HEK293 (cell line): ENCODE results near the gene GMPR.
A peak's percentile ranks its signal among the peaks of the same experiment; 100 is the strongest.

Experiments
- CTCF ChIA-PET: fragments of 350-600 bp; formaldehyde crosslinking; extraction: SDS; loops from one replicate; lab custom pipeline; 2021; ENCODE audit warnings: antibody characterized with exemption; lab: Yijun Ruan, JAX
- POLR2A ChIA-PET: fragments of 300-600 bp; formaldehyde crosslinking; extraction: SDS; loops from one replicate; lab custom pipeline; 2020; ENCODE audit warnings: antibody characterized with exemption, inconsistent platforms; lab: Yijun Ruan, JAX
- H3K27ac ChIP-seq: fragments of 200-500 bp; sonication (Bioruptor generic); 2 replicates; pipeline ENCODE4 v1.5.1; 2014; ENCODE audit warnings: low read depth, low read length, control low read depth, inconsistent platforms; ENCODE audit errors: extremely low read depth
- H3K36me3 ChIP-seq, 2 experiments: fragments of 200-500 bp in 1 of 2; sonication (Bioruptor generic) in 1 of 2; 1 replicate in 1 of 2; 2 replicates in 1 of 2; pipeline ENCODE4 v1.5.1; 2014 to 2017; ENCODE audit warnings: inconsistent platforms in 2 of 2, low read length in 2 of 2; ENCODE audit not compliant: control insufficient read depth in 2 of 2, insufficient read depth in 1 of 2
- H3K4me1 ChIP-seq: fragments of 200-500 bp; sonication (Bioruptor generic); 2 replicates; pipeline ENCODE4 v1.5.1; 2014; ENCODE audit warnings: mild to moderate bottlenecking, low read length, inconsistent platforms; ENCODE audit not compliant: control insufficient read depth, insufficient read depth
- H3K4me3 ChIP-seq: 2 replicates; pipeline ENCODE4 v1.5.1; 2011; ENCODE audit warnings: low read depth, mild to moderate bottlenecking, control low read depth, low read length, moderate library complexity
- H3K9me3 ChIP-seq: fragments of 200-500 bp; sonication (Bioruptor generic); 2 replicates; pipeline ENCODE4 v1.5.1; 2014; ENCODE audit warnings: low read depth, low read length, inconsistent platforms; ENCODE audit not compliant: control insufficient read depth, insufficient read depth
- AEBP2 ChIP-seq: fragments of 450-650 bp; formaldehyde crosslinking; IDR thresholded peaks from 2 replicates; pipeline ENCODE4 v1.5.1; 2016; ENCODE audit warnings: missing biosample characterization, missing genetic modification characterization, borderline replicate concordance
- CTCF ChIP-seq: fragments of 450-650 bp; formaldehyde crosslinking; IDR thresholded peaks from 2 replicates; pipeline ENCODE4 v1.5.1; 2016; ENCODE audit warnings: missing biosample characterization, missing genetic modification characterization
- GLIS1 ChIP-seq: fragments of 450-650 bp; formaldehyde crosslinking; IDR thresholded peaks from 2 replicates; pipeline ENCODE4 v1.5.1; 2016; ENCODE audit warnings: missing biosample characterization, missing genetic modification characterization
- KLF16 ChIP-seq: fragments of 450-650 bp; formaldehyde crosslinking; IDR thresholded peaks from 2 replicates; pipeline ENCODE4 v1.5.1; 2017; ENCODE audit warnings: missing biosample characterization, missing genetic modification characterization
- KLF7 ChIP-seq: fragments of 450-650 bp; formaldehyde crosslinking; IDR thresholded peaks from 2 replicates; pipeline ENCODE4 v1.5.1; 2016; ENCODE audit warnings: missing biosample characterization, missing genetic modification characterization, borderline replicate concordance
- MEIS1 ChIP-seq: sonication (generic); formaldehyde crosslinking; IDR thresholded peaks from 2 replicates; pipeline ENCODE4 v1.8.1; 2022; ENCODE audit warnings: missing genetic modification reagents, mild to moderate bottlenecking, borderline replicate concordance
- MZF1 ChIP-seq: fragments of 450-650 bp; formaldehyde crosslinking; IDR thresholded peaks from 2 replicates; pipeline ENCODE4 v1.5.1; 2017; ENCODE audit warnings: missing biosample characterization, missing genetic modification characterization, borderline replicate concordance
- SP3 ChIP-seq: fragments of 450-650 bp; formaldehyde crosslinking; IDR thresholded peaks from 2 replicates; pipeline ENCODE4 v1.5.1; 2016; ENCODE audit warnings: missing biosample characterization, missing genetic modification characterization
- ZBTB7A ChIP-seq: fragments of 450-650 bp; formaldehyde crosslinking; IDR thresholded peaks from 2 replicates; pipeline ENCODE4 v1.5.1; 2016; ENCODE audit warnings: low read depth, missing biosample characterization, missing genetic modification characterization
- ZBTB8A ChIP-seq: fragments of 450-650 bp; formaldehyde crosslinking; IDR thresholded peaks from 2 replicates; pipeline ENCODE4 v1.5.1; 2016; ENCODE audit warnings: missing biosample characterization, missing genetic modification characterization
- ZIC2 ChIP-seq: fragments of 450-650 bp; formaldehyde crosslinking; IDR thresholded peaks from 2 replicates; pipeline ENCODE4 v1.5.1; 2016; ENCODE audit warnings: missing biosample characterization, missing genetic modification characterization
- ZNF10 ChIP-seq: fragments of 450-650 bp; formaldehyde crosslinking; IDR thresholded peaks from 2 replicates; pipeline ENCODE4 v1.5.1; 2017; ENCODE audit warnings: missing biosample characterization, missing genetic modification characterization
- ZNF2 ChIP-seq: fragments of 450-650 bp; formaldehyde crosslinking; IDR thresholded peaks from 2 replicates; pipeline ENCODE4 v1.5.1; 2016; ENCODE audit warnings: missing biosample characterization, missing genetic modification characterization
- ZNF211 ChIP-seq: fragments of 450-650 bp; formaldehyde crosslinking; IDR thresholded peaks from 2 replicates; pipeline ENCODE4 v1.5.1; 2016; ENCODE audit warnings: low read depth, missing biosample characterization, missing genetic modification characterization
- ZNF366 ChIP-seq: fragments of 450-650 bp; formaldehyde crosslinking; conservative IDR thresholded peaks from 2 replicates; pipeline ENCODE4 v1.5.1; 2016; ENCODE audit warnings: missing biosample characterization, missing genetic modification characterization
- ZNF37A ChIP-seq: fragments of 450-650 bp; IDR thresholded peaks from 2 replicates; pipeline ENCODE4 v1.5.1; 2018; ENCODE audit warnings: missing biosample characterization, missing genetic modification characterization
- ZNF398 ChIP-seq: fragments of 450-650 bp; formaldehyde crosslinking; IDR thresholded peaks from 2 replicates; pipeline ENCODE4 v1.5.1; 2017; ENCODE audit warnings: missing biosample characterization, missing genetic modification characterization
- ZNF433 ChIP-seq: fragments of 450-650 bp; formaldehyde crosslinking; IDR thresholded peaks from 2 replicates; pipeline ENCODE4 v1.5.1; 2016; ENCODE audit warnings: missing biosample characterization, missing genetic modification characterization, low read depth
- ZNF48 ChIP-seq: fragments of 450-650 bp; formaldehyde crosslinking; IDR thresholded peaks from 2 replicates; pipeline ENCODE4 v1.5.1; 2016; ENCODE audit warnings: missing biosample characterization, missing genetic modification characterization
- ZNF488 ChIP-seq: fragments of 450-650 bp; formaldehyde crosslinking; IDR thresholded peaks from 2 replicates; pipeline ENCODE4 v1.5.1; 2016; ENCODE audit warnings: missing biosample characterization, missing genetic modification characterization
- ZNF514 ChIP-seq: fragments of 450-650 bp; formaldehyde crosslinking; IDR thresholded peaks from 2 replicates; pipeline ENCODE4 v1.5.1; 2016; ENCODE audit warnings: missing biosample characterization, missing genetic modification characterization
- ZNF548 ChIP-seq: fragments of 450-650 bp; formaldehyde crosslinking; IDR thresholded peaks from 2 replicates; pipeline ENCODE4 v1.5.1; 2016; ENCODE audit warnings: missing biosample characterization, missing genetic modification characterization
- ZNF555 ChIP-seq: fragments of 450-650 bp; formaldehyde crosslinking; conservative IDR thresholded peaks from 2 replicates; pipeline ENCODE4 v1.5.1; 2017; ENCODE audit warnings: missing biosample characterization, mild to moderate bottlenecking, missing genetic modification characterization, inconsistent platforms
- ZNF580 ChIP-seq: fragments of 450-650 bp; formaldehyde crosslinking; IDR thresholded peaks from 2 replicates; pipeline ENCODE4 v1.5.1; 2016; ENCODE audit warnings: missing biosample characterization, missing genetic modification characterization
- ZNF610 ChIP-seq: fragments of 450-650 bp; formaldehyde crosslinking; IDR thresholded peaks from 2 replicates; pipeline ENCODE4 v1.5.1; 2016; ENCODE audit warnings: missing biosample characterization, missing genetic modification characterization, borderline replicate concordance
- ZNF654 ChIP-seq: fragments of 450-650 bp; formaldehyde crosslinking; IDR thresholded peaks from 2 replicates; pipeline ENCODE4 v1.5.1; 2016; ENCODE audit warnings: low read depth, missing biosample characterization, missing genetic modification characterization
- ZNF677 ChIP-seq: fragments of 450-650 bp; IDR thresholded peaks from 2 replicates; pipeline ENCODE4 v1.5.0; 2018; ENCODE audit warnings: missing biosample characterization, mild to moderate bottlenecking, missing genetic modification characterization, moderate library complexity
- ZNF747 ChIP-seq: fragments of 450-650 bp; formaldehyde crosslinking; IDR thresholded peaks from 2 replicates; pipeline ENCODE4 v1.5.1; 2016; ENCODE audit warnings: missing biosample characterization, missing genetic modification characterization
- ZNF768 ChIP-seq: fragments of 450-650 bp; formaldehyde crosslinking; IDR thresholded peaks from 2 replicates; pipeline ENCODE4 v1.5.1; 2018; ENCODE audit warnings: missing biosample characterization, mild to moderate bottlenecking, missing genetic modification characterization

The GMPR gene

GRCh38 chr6:16286151-16286522 is 47.8 kb downstream of the GMPR start:
- ChIA-PET CTCF (interaction anchor here (0.5 to 4.0 kb wide), 40 partner anchors 9 to 1405 kb away, joined by 3 to 35 read pairs (median 4); partner anchors contain the start of gene GMPR), POLR2A (interaction anchor here (0.6 to 0.8 kb wide), 2 partner anchors 48 to 158 kb away, joined by 3 read pairs; partner anchors contain the start of gene GMPR)
- H3K4me1 ChIP-seq = no peaks in the 10 kb centered on the region
- H3K4me3 ChIP-seq = no peak overlapping the region
- H3K27ac ChIP-seq = no peak overlapping the region
- H3K9me3 ChIP-seq = no peaks in the 10 kb centered on the region
- H3K36me3 ChIP-seq = no peaks in the 10 kb centered on the region
- no peak for TF ChIP-seq ZNF548 (tag by site-specific recombination)
- TF ChIP-seq ZNF488 = no peak
- TF ChIP-seq KLF16 (tag by site-specific recombination) = no peak
- TF ChIP-seq ZNF610 (tag by site-specific recombination) = peak; percentile 77; the same call in 1 of the 2 replicates
- TF ChIP-seq AEBP2 (tag by site-specific recombination) = no peak
- TF ChIP-seq ZNF433 = no peak
- no peak for TF ChIP-seq ZNF580
- no peak for TF ChIP-seq ZNF398
- no peak for TF ChIP-seq ZNF366 (tag by site-specific recombination)
- no peak for TF ChIP-seq ZNF37A (tag by site-specific recombination)
- no peak for TF ChIP-seq ZBTB7A
- no peak for TF ChIP-seq KLF7
- no peak for TF ChIP-seq ZNF514 (tag by site-specific recombination)
- no peak for TF ChIP-seq ZNF48 (tag by site-specific recombination)
- peak; percentile 58 for TF ChIP-seq ZIC2 (tag by site-specific recombination)
- no peak for TF ChIP-seq ZNF768
- no peak for TF ChIP-seq ZBTB8A
- TF ChIP-seq SP3 (tag by site-specific recombination) = no peak
- peak; percentile 93 for TF ChIP-seq MZF1 (tag by site-specific recombination)
- no peak for TF ChIP-seq ZNF677 (tag by site-specific recombination)
- TF ChIP-seq MEIS1 = no peak
- peak; percentile 53 for TF ChIP-seq ZNF654 (tag by site-specific recombination)
- TF ChIP-seq ZNF211 = no peak
- no peak for TF ChIP-seq ZNF10 (tag by site-specific recombination)
- TF ChIP-seq GLIS1 = no peak
- TF ChIP-seq ZNF2 (tag by site-specific recombination) = no peak
- TF ChIP-seq ZNF747 = no peak
- 0 out of 2 replicates have a peak, but pooled peaks have one; percentile 49 for TF ChIP-seq CTCF (tag by site-specific recombination)
- no peak for TF ChIP-seq ZNF555 (tag by site-specific recombination)
